ENCODE results near the gene KRT85. TPM values are rescaled to one million over a fixed set of nuclear protein-coding genes. Genes with fewer than 3 reads are reported as not detected.

Gene KRT85
- total RNA-seq, 1 experiment from 2014 or later = not detected

GRCh38 chr12:52356762-52357580, 10.3 kb downstream of the KRT85 start:
- POLR2A ChIA-PET (ENCODE audit: low non-redundant PET) = no interaction called here
- DNase-seq (ENCODE audit: low spot score) = no peak
- CTCF ChIA-PET = no interaction called here
- intact Hi-C loops (cut with micrococcal nuclease; ENCODE audit: unreplicated experiment) = no loop called here
- BruUV-seq (replicated peaks) = no TSS peak
- H3K27ac ChIP-seq (ENCODE audit: low read depth, low read length, poor library complexity, severe bottlenecking) = no peak overlapping the region
- H3K27me3 ChIP-seq (replicated peaks; ENCODE audit: insufficient read depth, low read depth, low read length, poor library complexity) = no peaks in the 10 kb centered on the region
- H3K4me1 ChIP-seq (ENCODE audit: insufficient read depth, low read length, poor library complexity, severe bottlenecking) = peaks cover 12% of the 10 kb centered on the region
- no peaks in the 10 kb centered on the region for H3K36me3 ChIP-seq (ENCODE audit: insufficient read depth, low read length, poor library complexity, severe bottlenecking)
- TF ChIP-seq EZH2 (IDR thresholded peaks at IDR 0.05; ENCODE audit: borderline replicate concordance, low read depth, low read length, poor library complexity, severe bottlenecking) (no peak), CTCF (conservative IDR thresholded peaks at IDR 0.05; ENCODE audit: low read depth, low read length) (no peak)
- H3K4me3 ChIP-seq (ENCODE audit: low read depth, low read length, poor library complexity, severe bottlenecking) = no peak overlapping the region
- H3K9me3 ChIP-seq (ENCODE audit: low read depth, low read length, poor library complexity, severe bottlenecking) = no peaks in the 10 kb centered on the region

DNA sequence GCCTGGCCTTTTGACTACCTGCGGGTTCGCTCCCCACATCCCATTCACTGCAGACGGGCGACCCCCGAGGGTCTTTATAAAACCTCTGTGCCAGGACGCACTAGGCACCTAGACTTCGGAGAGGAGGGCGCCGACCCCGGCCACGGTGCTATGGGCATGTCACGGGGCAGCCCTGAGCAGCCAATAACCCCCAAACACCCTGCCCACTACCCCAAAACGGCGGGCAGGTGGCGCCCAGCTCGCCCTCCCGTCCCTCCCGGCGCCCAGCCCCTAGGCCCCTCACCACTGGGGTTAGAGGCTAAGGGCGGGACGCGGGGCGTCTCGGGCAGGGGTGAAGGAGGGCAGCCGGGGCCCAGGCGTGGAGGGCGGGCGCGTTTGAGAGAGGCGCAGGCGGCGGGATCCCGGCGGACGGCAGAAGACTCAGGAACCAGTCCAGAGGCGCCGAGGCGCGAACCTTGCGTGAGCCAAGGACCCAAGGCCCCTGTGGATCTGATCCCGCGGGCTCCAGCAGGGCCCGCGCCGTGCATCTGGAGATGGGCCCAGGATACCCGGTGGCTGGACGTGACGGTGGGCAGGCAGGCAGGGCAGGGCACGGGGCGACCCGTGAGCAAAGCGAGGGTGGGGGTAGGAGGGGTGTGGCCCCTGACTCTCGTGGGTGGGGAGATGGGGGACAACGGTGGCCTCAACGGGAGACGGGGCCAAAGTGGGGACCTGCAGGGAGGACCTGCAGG, 11.1 kb downstream of the KRT85 start:
- DNase-seq (ENCODE audit: low spot score) = no peak
- POLR2A ChIA-PET (ENCODE audit: low non-redundant PET) = no interaction called here
- CTCF ChIA-PET = no interaction called here

GRCh38 chr12:52355176-52355575, 12.1 kb downstream of the KRT85 start:
- no TSS peak for BruUV-seq (replicated peaks)
- H3K4me1 ChIP-seq (ENCODE audit: insufficient read depth, low read length, poor library complexity, severe bottlenecking) = peaks cover 12% of the 10 kb centered on the region
- no peak overlapping the region for H3K27ac ChIP-seq (ENCODE audit: low read depth, low read length, poor library complexity, severe bottlenecking)
- H3K27me3 ChIP-seq (replicated peaks; ENCODE audit: insufficient read depth, low read depth, low read length, poor library complexity) = no peaks in the 10 kb centered on the region
- intact Hi-C loops (cut with micrococcal nuclease; ENCODE audit: unreplicated experiment) = no loop called here
- ChIA-PET POLR2A (ENCODE audit: low non-redundant PET) (no interaction called here), CTCF (no interaction called here)
- DNase-seq (ENCODE audit: low spot score) = no peak
- no peaks in the 10 kb centered on the region for H3K9me3 ChIP-seq (ENCODE audit: low read depth, low read length, poor library complexity, severe bottlenecking)
- no peak for TF ChIP-seq EZH2 (IDR thresholded peaks at IDR 0.05; ENCODE audit: borderline replicate concordance, low read depth, low read length, poor library complexity, severe bottlenecking)
- no peak for TF ChIP-seq CTCF (conservative IDR thresholded peaks at IDR 0.05; ENCODE audit: low read depth, low read length)
- H3K4me3 ChIP-seq (ENCODE audit: low read depth, low read length, poor library complexity, severe bottlenecking) = no peak overlapping the region
- H3K36me3 ChIP-seq (ENCODE audit: insufficient read depth, low read length, poor library complexity, severe bottlenecking) = no peaks in the 10 kb centered on the region

More for the DNA sequence above, 11.1 kb downstream of the KRT85 start:
- BruUV-seq (replicated peaks) = no TSS peak
- Histone ChIP-seq H3K4me3 (ENCODE audit: low read depth, low read length, poor library complexity, severe bottlenecking) (no peak overlapping the region), H3K36me3 (ENCODE audit: insufficient read depth, low read length, poor library complexity, severe bottlenecking) (no peaks in the 10 kb centered on the region), H3K9me3 (ENCODE audit: low read depth, low read length, poor library complexity, severe bottlenecking) (no peaks in the 10 kb centered on the region), H3K27ac (ENCODE audit: low read depth, low read length, poor library complexity, severe bottlenecking) (no peak overlapping the region), H3K27me3 (replicated peaks; ENCODE audit: insufficient read depth, low read depth, low read length, poor library complexity) (no peaks in the 10 kb centered on the region), H3K4me1 (ENCODE audit: insufficient read depth, low read length, poor library complexity, severe bottlenecking) (peaks cover 12% of the 10 kb centered on the region)
- intact Hi-C loops (cut with micrococcal nuclease; ENCODE audit: unreplicated experiment) = no loop called here
- TF ChIP-seq CTCF (conservative IDR thresholded peaks at IDR 0.05; ENCODE audit: low read depth, low read length) (no peak), EZH2 (IDR thresholded peaks at IDR 0.05; ENCODE audit: borderline replicate concordance, low read depth, low read length, poor library complexity, severe bottlenecking) (no peak)

All from A673 (cell line).